ENCODE results near the gene MCTP1. TPM values are rescaled to one million over a fixed set of nuclear protein-coding genes. Genes with fewer than 3 reads are reported as not detected.

MCTP1 gene
- total and polyA plus RNA-seq, 2 experiments from 2014 or later, result 1.3 to 5.7 TPM

DNA sequence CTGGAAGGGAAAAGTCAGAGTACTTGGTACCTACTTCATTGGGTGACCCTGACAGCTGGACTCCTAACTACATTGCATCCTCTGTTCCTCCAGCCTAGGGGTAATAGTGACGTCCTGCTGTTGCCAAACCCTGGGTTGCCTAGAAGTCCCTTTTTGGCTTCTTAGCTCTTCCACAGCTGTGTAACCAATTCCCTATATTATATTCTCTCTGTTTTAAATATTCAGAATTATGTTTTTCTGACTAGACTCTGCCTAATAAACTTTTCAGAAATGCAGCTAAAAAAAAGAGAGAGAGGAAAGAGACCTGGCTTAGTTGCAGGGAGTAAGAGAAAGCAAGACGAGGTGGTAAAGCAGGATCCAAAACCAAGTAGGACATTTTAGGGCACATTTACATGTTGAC, 28.4 kb downstream of the MCTP1 start:
- 72% methylated on average over 2 of the region's 2 CpGs for WGBS (ENCODE audit: low lambda C conversion rate, missing lambda C conversion rate)
- TF ChIP-seq EZH2 (IDR thresholded peaks at IDR 0.05; ENCODE audit: borderline replicate concordance) (no peak), EZH2phosphoT487 (IDR thresholded peaks at IDR 0.05; ENCODE audit: low read depth, severe bottlenecking, unreplicated experiment) (no peak)
- TF ChIP-seq, protein P1, sequence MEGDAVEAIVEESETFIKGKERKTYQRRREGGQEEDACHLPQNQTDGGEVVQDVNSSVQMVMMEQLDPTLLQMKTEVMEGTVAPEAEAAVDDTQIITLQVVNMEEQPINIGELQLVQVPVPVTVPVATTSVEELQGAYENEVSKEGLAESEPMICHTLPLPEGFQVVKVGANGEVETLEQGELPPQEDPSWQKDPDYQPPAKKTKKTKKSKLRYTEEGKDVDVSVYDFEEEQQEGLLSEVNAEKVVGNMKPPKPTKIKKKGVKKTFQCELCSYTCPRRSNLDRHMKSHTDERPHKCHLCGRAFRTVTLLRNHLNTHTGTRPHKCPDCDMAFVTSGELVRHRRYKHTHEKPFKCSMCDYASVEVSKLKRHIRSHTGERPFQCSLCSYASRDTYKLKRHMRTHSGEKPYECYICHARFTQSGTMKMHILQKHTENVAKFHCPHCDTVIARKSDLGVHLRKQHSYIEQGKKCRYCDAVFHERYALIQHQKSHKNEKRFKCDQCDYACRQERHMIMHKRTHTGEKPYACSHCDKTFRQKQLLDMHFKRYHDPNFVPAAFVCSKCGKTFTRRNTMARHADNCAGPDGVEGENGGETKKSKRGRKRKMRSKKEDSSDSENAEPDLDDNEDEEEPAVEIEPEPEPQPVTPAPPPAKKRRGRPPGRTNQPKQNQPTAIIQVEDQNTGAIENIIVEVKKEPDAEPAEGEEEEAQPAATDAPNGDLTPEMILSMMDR (IDR thresholded peaks at IDR 0.05; ENCODE audit: poor library complexity), result no peak

DNA sequence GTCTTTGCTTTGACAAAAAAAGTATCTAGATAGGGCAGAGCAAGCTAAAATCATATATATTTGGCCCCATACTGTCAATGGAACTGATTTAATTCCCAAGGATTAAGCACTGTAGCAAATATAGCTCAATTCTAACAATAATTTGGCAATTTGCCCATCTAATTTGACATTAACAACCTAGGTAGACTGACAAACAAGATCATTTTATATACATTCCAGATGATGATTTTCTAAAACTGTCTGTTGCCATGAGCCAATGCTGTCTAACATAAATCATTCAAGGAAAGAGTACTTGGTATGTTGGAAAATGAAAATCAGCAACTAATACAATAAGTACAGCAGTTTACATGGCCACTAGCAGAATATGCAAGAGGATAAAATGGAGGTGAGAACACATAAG, 32.1 kb downstream of the MCTP1 start:
- Histone ChIP-seq H3K36me3 (replicated peaks; ENCODE audit: insufficient read depth, low read depth) (no peaks in the 10 kb centered on the region), H3K4me1 (ENCODE audit: insufficient read depth) (no peaks in the 10 kb centered on the region), H3K27ac (no peak overlapping the region), H2AFZ (no peak overlapping the region), H3K4me2 (no peak overlapping the region), H3K9me3 (ENCODE audit: low read depth) (no peaks in the 10 kb centered on the region), H3K9me2 (replicated peaks; ENCODE audit: insufficient read depth) (no peaks in the 10 kb centered on the region), H3K79me2 (no peaks in the 10 kb centered on the region), H3K27me3 (peaks cover 4% of the 10 kb centered on the region), H3K4me3 (no peak overlapping the region), H4K20me1 (ENCODE audit: insufficient read depth, poor library complexity, severe bottlenecking) (no peaks in the 10 kb centered on the region)
- TF ChIP-seq, protein P1 (IDR thresholded peaks at IDR 0.05; ENCODE audit: poor library complexity), result no peak
- TF ChIP-seq EZH2phosphoT487 (IDR thresholded peaks at IDR 0.05; ENCODE audit: low read depth, severe bottlenecking, unreplicated experiment), result no peak
- DNase-seq (ENCODE audit: low spot score), result no peak

More for the DNA sequence above, 28.4 kb downstream of the MCTP1 start:
- H3K27ac ChIP-seq, result no peak overlapping the region
- DNase-seq (ENCODE audit: low spot score), result no peak
- H3K27me3 ChIP-seq, result peaks cover 4% of the 10 kb centered on the region
- no peak overlapping the region for H3K4me2 ChIP-seq
- H3K36me3 ChIP-seq (replicated peaks; ENCODE audit: insufficient read depth, low read depth), result no peaks in the 10 kb centered on the region
- no peak overlapping the region for H2AFZ ChIP-seq
- no peaks in the 10 kb centered on the region for H3K79me2 ChIP-seq
- H3K4me1 ChIP-seq (ENCODE audit: insufficient read depth), result no peaks in the 10 kb centered on the region
- no peaks in the 10 kb centered on the region for H3K9me3 ChIP-seq (ENCODE audit: low read depth)
- no peaks in the 10 kb centered on the region for H4K20me1 ChIP-seq (ENCODE audit: insufficient read depth, poor library complexity, severe bottlenecking)
- H3K9me2 ChIP-seq (replicated peaks; ENCODE audit: insufficient read depth), result no peaks in the 10 kb centered on the region
- H3K4me3 ChIP-seq, result no peak overlapping the region

GRCh38 chr5:95251185-95251584, 33.7 kb downstream of the MCTP1 start:
- H3K27me3 ChIP-seq, result no peaks in the 10 kb centered on the region
- no peak overlapping the region for H3K4me2 ChIP-seq
- no peaks in the 10 kb centered on the region for H4K20me1 ChIP-seq (ENCODE audit: insufficient read depth, poor library complexity, severe bottlenecking)
- no peak for DNase-seq (ENCODE audit: low spot score)
- H3K4me1 ChIP-seq (ENCODE audit: insufficient read depth), result no peaks in the 10 kb centered on the region
- WGBS (ENCODE audit: low lambda C conversion rate, missing lambda C conversion rate), result 83% methylated on average over 3 of the region's 3 CpGs
- no peak overlapping the region for H3K4me3 ChIP-seq
- H2AFZ ChIP-seq, result no peak overlapping the region
- no peaks in the 10 kb centered on the region for H3K9me3 ChIP-seq (ENCODE audit: low read depth)
- H3K9me2 ChIP-seq (replicated peaks; ENCODE audit: insufficient read depth), result no peaks in the 10 kb centered on the region
- H3K79me2 ChIP-seq, result no peaks in the 10 kb centered on the region
- H3K27ac ChIP-seq, result no peak overlapping the region
- no peaks in the 10 kb centered on the region for H3K36me3 ChIP-seq (replicated peaks; ENCODE audit: insufficient read depth, low read depth)
- no peak for TF ChIP-seq EZH2 (IDR thresholded peaks at IDR 0.05; ENCODE audit: borderline replicate concordance)
- no peak for TF ChIP-seq EZH2phosphoT487 (IDR thresholded peaks at IDR 0.05; ENCODE audit: low read depth, severe bottlenecking, unreplicated experiment)
- TF ChIP-seq, protein P1 (IDR thresholded peaks at IDR 0.05; ENCODE audit: poor library complexity), result no peak

DNA sequence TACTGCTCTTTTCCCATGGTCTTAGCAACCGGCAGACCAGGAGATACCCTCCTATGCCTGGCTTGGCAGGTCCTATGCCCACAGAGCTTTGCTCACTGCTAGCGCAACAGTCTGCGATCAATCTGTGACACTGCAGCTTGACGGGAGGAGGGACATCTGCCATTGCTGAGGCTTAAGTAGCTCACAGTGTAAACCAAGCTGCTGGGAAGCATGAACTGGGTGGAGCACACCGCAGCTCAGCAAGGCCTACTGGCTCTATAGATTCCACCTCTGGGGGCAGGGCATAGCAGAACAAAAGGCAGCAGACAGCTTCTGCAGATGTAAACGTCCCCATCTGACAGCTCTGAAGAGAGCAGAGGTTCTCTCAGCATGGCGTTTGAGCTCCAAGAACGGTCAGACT, 40.4 kb downstream of the MCTP1 start:
- Histone ChIP-seq H3K27ac (no peak overlapping the region), H3K79me2 (no peaks in the 10 kb centered on the region), H3K4me1 (ENCODE audit: insufficient read depth) (no peaks in the 10 kb centered on the region), H3K4me2 (no peak overlapping the region), H3K4me3 (no peak overlapping the region), H3K36me3 (replicated peaks; ENCODE audit: insufficient read depth, low read depth) (no peaks in the 10 kb centered on the region), H3K9me2 (replicated peaks; ENCODE audit: insufficient read depth) (no peaks in the 10 kb centered on the region), H4K20me1 (ENCODE audit: insufficient read depth, poor library complexity, severe bottlenecking) (no peaks in the 10 kb centered on the region), H2AFZ (no peak overlapping the region), H3K9me3 (ENCODE audit: low read depth) (no peaks in the 10 kb centered on the region), H3K27me3 (no peaks in the 10 kb centered on the region)
- DNase-seq (ENCODE audit: low spot score), result no peak
- WGBS (ENCODE audit: low lambda C conversion rate, missing lambda C conversion rate), result 76% methylated on average over 8 of the region's 8 CpGs
- TF ChIP-seq, protein P1 (IDR thresholded peaks at IDR 0.05; ENCODE audit: poor library complexity), result no peak
- no peak for TF ChIP-seq EZH2phosphoT487 (IDR thresholded peaks at IDR 0.05; ENCODE audit: low read depth, severe bottlenecking, unreplicated experiment)
- TF ChIP-seq EZH2 (IDR thresholded peaks at IDR 0.05; ENCODE audit: borderline replicate concordance), result no peak

Measured in hepatocyte (in vitro differentiated cells).